Left renal pelvis (tissue), 4 donors: ENCODE data around the gene SIDT1. TPM values are rescaled to one million over a fixed set of nuclear protein-coding genes. Genes with fewer than 3 reads are reported as not detected.

ENCODE experiments used
- DNase-seq, 4 donors: peaks; one replicate each; pipeline ENCODE4 v3.0.0-alpha.2; 2013; ENCODE audit warnings: low read depth in 4 of 4, low spot score in 3 of 4
- polyA plus RNA-seq, 4 donors: library from polyadenylated mRNA; unstranded; fragments of 120-200 nt; gene quantifications; one replicate each; pipeline ENCODE4 v1.2.1, GENCODE V29; 2013; ENCODE audit not compliant: insufficient read length in 4 of 4

Gene SIDT1
- polyA plus RNA-seq, result 1 to 10 TPM; 2.4 to 3.7 (median 2.8) TPM

- no peak for DNase-seq
Observed at GRCh38 chr3:113531826-113532697, at the start of gene SIDT1. SIDT1 (plus strand) TSS chr3:113532555; CDS start chr3:113533022, 467 bp downstream.

GRCh38 chr3:113485161-113485609 is 47.2 kb upstream of the SIDT1 start:
- DNase-seq, result no peak

GRCh38 chr3:113495035-113495434 is 37.3 kb upstream of the SIDT1 start:
- DNase-seq, result no peak

GRCh38 chr3:113496924-113497323 is 35.4 kb upstream of the SIDT1 start:
- no peak for DNase-seq

- no peak for DNase-seq
Observed at GRCh38 chr3:113498221-113499005, 33.9 kb upstream of the SIDT1 start.

GRCh38 chr3:113499081-113499480 is 33.3 kb upstream of the SIDT1 start:
- no peak for DNase-seq

- no peak for DNase-seq
Observed at GRCh38 chr3:113501597-113501996, 30.8 kb upstream of the SIDT1 start.

GRCh38 chr3:113505867-113506266 is 26.5 kb upstream of the SIDT1 start:
- DNase-seq, result no peak

- DNase-seq, result no peak
Observed at GRCh38 chr3:113507501-113508067, 24.8 kb upstream of the SIDT1 start.

GRCh38 chr3:113508966-113509365 is 23.4 kb upstream of the SIDT1 start:
- no peak for DNase-seq

- no peak for DNase-seq
Observed at GRCh38 chr3:113514265-113514769, 18.0 kb upstream of the SIDT1 start.

GRCh38 chr3:113516115-113516505 is 16.2 kb upstream of the SIDT1 start:
- DNase-seq, result no peak

- DNase-seq, result no peak
Observed at GRCh38 chr3:113521981-113522380, 10.4 kb upstream of the SIDT1 start.

GRCh38 chr3:113523241-113523640 is 9.1 kb upstream of the SIDT1 start:
- DNase-seq, result no peak

- no peak for DNase-seq
Observed at GRCh38 chr3:113532698-113533533, 561 bp downstream of the SIDT1 start.

- DNase-seq, result no peak
Observed at GRCh38 chr3:113533534-113533892, 1.2 kb downstream of the SIDT1 start.

- DNase-seq, result no peak
Observed at GRCh38 chr3:113534365-113534764, 2.0 kb downstream of the SIDT1 start.

GRCh38 chr3:113535898-113536297 is 3.5 kb downstream of the SIDT1 start:
- no peak for DNase-seq

- DNase-seq, result no peak
Observed at GRCh38 chr3:113536627-113537101, 4.3 kb downstream of the SIDT1 start.

GRCh38 chr3:113537155-113537554 is 4.8 kb downstream of the SIDT1 start:
- no peak for DNase-seq
